ENCODE measurements around the gene RIN1. TPM values are rescaled to one million over a fixed set of nuclear protein-coding genes. Genes with fewer than 3 reads are reported as not detected.

Gene RIN1
- polyA plus RNA-seq, 1 of the 3 experiments (the other 2 are of a cell fraction) = 16.9 TPM

- TF ChIP-seq MXI1 (IDR thresholded peaks at IDR 0.05; ENCODE audit: low read depth, low read length) (peak; percentile 67; the same call in 1 of the 2 replicates), TEAD4 (IDR thresholded peaks at IDR 0.05; ENCODE audit: borderline replicate concordance, insufficient read depth) (no peak), ELF1 (IDR thresholded peaks at IDR 0.05) (peak; percentile 69), RXRA (IDR thresholded peaks at IDR 0.05; ENCODE audit: borderline replicate concordance, low read depth) (no peak), RFX5 (IDR thresholded peaks at IDR 0.05; ENCODE audit: low read length) (peak; percentile 74), USF2 (IDR thresholded peaks at IDR 0.05; ENCODE audit: borderline replicate concordance, low read depth, low read length) (no peak), FOXM1 (IDR thresholded peaks at IDR 0.05; ENCODE audit: low read depth) (no peak), CTCF (IDR thresholded peaks at IDR 0.05) (no peak), TAF1 (IDR thresholded peaks at IDR 0.05; ENCODE audit: borderline replicate concordance, low read depth, low read length) (peak; percentile 78)
Measured at GRCh38 chr11:66288671-66289547, 47.3 kb downstream of the RIN1 start, which contains the start of gene YIF1A (continued).

GRCh38 chr11:66287889-66288670 lies 48.2 kb downstream of the RIN1 start:
- Histone ChIP-seq H3K36me3 (replicated peaks in 1 of 2; ENCODE audit: control insufficient read depth in 1 of 2, insufficient read depth in 2 of 2, low read length in 1 of 2) (peaks cover 0 to 30% of the 10 kb centered on the region in 2 experiments), H3K4me2 (peak overlapping the region; percentile 99), H3K9ac (peak overlapping the region; percentile 86), H3K27me3 (ENCODE audit: insufficient read depth) (no peaks in the 10 kb centered on the region), H3K4me1 (ENCODE audit: control insufficient read depth in 1 of 2, insufficient read depth in 2 of 2, low read depth in 1 of 2, low read length in 1 of 2) (peaks cover 7 to 39% of the 10 kb centered on the region in 2 experiments; a peak in 2 of 4 replicates), H3K27ac (ENCODE audit: low read depth in 2 of 2, low read length in 1 of 2) (peak overlapping the region; percentile 93 to 97), H3K4me3 (ENCODE audit: low read depth in 2 of 2, low read length in 1 of 2) (peak overlapping the region; percentile 88 to 90), H4K20me1 (ENCODE audit: insufficient read depth) (peaks cover 7% of the 10 kb centered on the region; the same call in 1 of the 2 replicates), H3K9me3 (no peaks in the 10 kb centered on the region), H3K9me2 (no peaks in the 10 kb centered on the region), H3F3A (replicated peaks; ENCODE audit: insufficient read depth) (peaks cover 12% of the 10 kb centered on the region), H2AFZ (ENCODE audit: low read depth) (no peak overlapping the region), H3K79me2 (ENCODE audit: insufficient read depth) (peaks cover 37% of the 10 kb centered on the region; the same call in 1 of the 2 replicates)
- ChIA-PET CTCF (interaction anchor here (0.9 to 6.2 kb wide), 8 partner anchors 10 to 121 kb away, joined by 3 to 63 read pairs (median 6); partner anchors contain the start of genes CNIH2, RAB1B and RIN1), POLR2A (interaction anchor here (0.7 to 4.2 kb wide), 8 partner anchors 7 to 48 kb away, joined by 3 to 19 read pairs (median 4); partner anchors contain the start of genes CD248, CNIH2 and RIN1)
- 10% methylated on average over 17 of the region's 20 CpGs for WGBS (ENCODE audit: low lambda C conversion rate)
- TF ChIP-seq JUND (IDR thresholded peaks at IDR 0.05) (no peak), RFX5 (IDR thresholded peaks at IDR 0.05; ENCODE audit: low read length) (no peak), GABPA (IDR thresholded peaks at IDR 0.05; ENCODE audit: low read depth) (no peak), SIN3A (IDR thresholded peaks at IDR 0.05; ENCODE audit: borderline replicate concordance, low read depth, low read length) (no peak), CTCF (IDR thresholded peaks at IDR 0.05) (no peak), USF1 (IDR thresholded peaks at IDR 0.05; ENCODE audit: borderline replicate concordance, low read depth) (no peak), RCOR1 (IDR thresholded peaks at IDR 0.05; ENCODE audit: low read length) (no peak), TCF12 (IDR thresholded peaks at IDR 0.05) (no peak), YY1 (IDR thresholded peaks at IDR 0.05; ENCODE audit: low read depth) (no peak), FOXJ3 (CRISPR knock-in tag; IDR thresholded peaks at IDR 0.05) (no peak)
- DNase-seq = peak; percentile 49

Data from SK-N-SH (cell line).